ENCODE data around the gene JARID2.
A peak's percentile ranks its signal among the peaks of the same experiment; 100 is the strongest.

Gene JARID2

GRCh38 chr6:15427331-15428070 lies 181.6 kb downstream of the JARID2 start:
- no peak for DNase-seq

GRCh38 chr6:15429141-15430110 lies 183.6 kb downstream of the JARID2 start:
- no peak for DNase-seq

GRCh38 chr6:15430186-15430585 lies 184.3 kb downstream of the JARID2 start:
- DNase-seq, result no peak

GRCh38 chr6:15430931-15431405 lies 185.1 kb downstream of the JARID2 start:
- DNase-seq, result no peak

GRCh38 chr6:15431762-15432483 lies 186.1 kb downstream of the JARID2 start:
- no peak for DNase-seq

GRCh38 chr6:15433511-15433861 lies 187.6 kb downstream of the JARID2 start:
- DNase-seq, result no peak

GRCh38 chr6:15434263-15434662 lies 188.4 kb downstream of the JARID2 start:
- no peak for DNase-seq

- no peak for DNase-seq
Measured at GRCh38 chr6:15434823-15435380, 189.0 kb downstream of the JARID2 start.

GRCh38 chr6:15435468-15435867 lies 189.6 kb downstream of the JARID2 start:
- DNase-seq, result no peak

- DNase-seq, result no peak
Measured at GRCh38 chr6:15436451-15436850, 190.6 kb downstream of the JARID2 start.

GRCh38 chr6:15437090-15437635 lies 191.3 kb downstream of the JARID2 start:
- DNase-seq, result no peak

GRCh38 chr6:15439410-15440025 lies 193.6 kb downstream of the JARID2 start:
- no peak for DNase-seq

GRCh38 chr6:15440040-15440439 lies 194.2 kb downstream of the JARID2 start:
- DNase-seq, result no peak

- peak; percentile 17 for DNase-seq
Measured at GRCh38 chr6:15441215-15441868, 195.5 kb downstream of the JARID2 start.

- no peak for DNase-seq
Measured at GRCh38 chr6:15441981-15442380, 196.1 kb downstream of the JARID2 start.

GRCh38 chr6:15442467-15442866 lies 196.6 kb downstream of the JARID2 start:
- no peak for DNase-seq

GRCh38 chr6:15443119-15443830 lies 197.4 kb downstream of the JARID2 start:
- no peak for DNase-seq

GRCh38 chr6:15444081-15444731 lies 198.3 kb downstream of the JARID2 start:
- no peak for DNase-seq

GRCh38 chr6:15444881-15445280 lies 199.0 kb downstream of the JARID2 start:
- no peak for DNase-seq
